HG02588 (cell line): ENCODE results near the gene FAM117A.
A peak's percentile ranks its signal among the peaks of the same experiment; 100 is the strongest.

ENCODE experiments used
- ATAC-seq: cut with Tn5 transposase; IDR thresholded peaks from one replicate; pipeline ENCODE4 v1.9.1; 2021; ENCODE audit warnings: mild to moderate bottlenecking, moderate library complexity; ENCODE audit not compliant: unreplicated experiment

The FAM117A gene, protein sequence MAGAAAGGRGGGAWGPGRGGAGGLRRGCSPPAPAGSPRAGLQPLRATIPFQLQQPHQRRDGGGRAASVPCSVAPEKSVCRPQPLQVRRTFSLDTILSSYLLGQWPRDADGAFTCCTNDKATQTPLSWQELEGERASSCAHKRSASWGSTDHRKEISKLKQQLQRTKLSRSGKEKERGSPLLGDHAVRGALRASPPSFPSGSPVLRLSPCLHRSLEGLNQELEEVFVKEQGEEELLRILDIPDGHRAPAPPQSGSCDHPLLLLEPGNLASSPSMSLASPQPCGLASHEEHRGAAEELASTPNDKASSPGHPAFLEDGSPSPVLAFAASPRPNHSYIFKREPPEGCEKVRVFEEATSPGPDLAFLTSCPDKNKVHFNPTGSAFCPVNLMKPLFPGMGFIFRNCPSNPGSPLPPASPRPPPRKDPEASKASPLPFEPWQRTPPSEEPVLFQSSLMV

DNA sequence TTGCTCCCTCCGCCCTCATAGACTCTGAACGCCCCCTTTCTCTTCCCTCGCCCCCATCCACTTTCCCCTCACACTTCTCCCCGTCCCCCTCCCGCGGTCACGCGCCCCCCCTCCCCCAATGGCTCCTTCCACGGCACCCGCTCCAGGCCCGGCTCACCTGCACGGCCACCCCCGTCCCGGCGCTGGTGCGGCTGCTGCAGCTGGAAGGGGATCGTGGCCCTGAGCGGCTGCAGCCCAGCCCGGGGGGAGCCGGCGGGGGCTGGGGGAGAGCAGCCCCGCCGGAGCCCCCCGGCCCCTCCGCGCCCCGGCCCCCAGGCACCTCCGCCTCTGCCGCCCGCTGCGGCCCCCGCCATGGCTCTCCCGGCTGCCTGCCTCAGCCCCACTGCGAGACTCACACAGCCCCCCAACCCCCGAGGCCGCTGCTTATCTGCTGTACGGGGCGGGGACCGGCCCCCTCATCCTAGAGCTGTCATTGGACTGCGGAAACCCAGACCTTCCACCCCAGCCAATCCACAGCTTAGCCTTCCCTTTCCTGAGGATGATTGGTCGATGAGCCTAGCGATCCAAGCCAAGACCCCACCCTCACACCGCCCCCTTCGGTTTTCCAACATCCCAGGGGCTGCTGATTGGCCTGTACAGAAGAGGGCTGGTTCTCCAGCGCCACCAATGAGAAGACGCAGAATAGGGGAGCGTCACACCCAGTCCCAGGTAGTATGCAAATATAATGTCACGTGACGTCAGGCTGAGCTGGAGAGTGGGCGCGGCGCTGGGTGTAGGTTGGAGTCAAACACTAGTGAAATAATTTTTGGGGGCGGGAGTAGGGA is at the start of gene FAM117A:
FAM117A (minus strand) TSS at position 397 of the 824 bp plus-strand sequence; CDS start at position 353, 44 bp downstream.
- ATAC-seq, result peak; percentile 93

DNA sequence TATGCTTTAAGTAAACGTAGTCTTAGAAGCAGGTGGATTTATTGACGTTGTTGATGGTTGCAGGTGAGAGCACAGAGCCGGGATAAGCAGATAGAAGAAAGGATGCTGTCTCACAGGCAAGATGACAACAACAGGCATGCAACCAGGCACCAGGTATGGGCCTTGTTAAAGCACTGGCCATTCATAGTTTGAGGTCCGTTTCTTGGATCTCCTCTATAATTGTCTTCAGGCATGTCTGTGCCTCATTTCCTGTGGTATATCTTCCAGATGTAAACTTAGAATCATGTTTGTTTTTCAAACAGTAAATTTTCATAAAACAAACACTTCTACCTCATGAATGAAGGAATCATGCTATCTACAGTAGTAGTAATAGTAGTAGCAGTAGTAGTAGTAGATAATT is 45.1 kb upstream of the FAM117A start:
- ATAC-seq, result no peak

DNA sequence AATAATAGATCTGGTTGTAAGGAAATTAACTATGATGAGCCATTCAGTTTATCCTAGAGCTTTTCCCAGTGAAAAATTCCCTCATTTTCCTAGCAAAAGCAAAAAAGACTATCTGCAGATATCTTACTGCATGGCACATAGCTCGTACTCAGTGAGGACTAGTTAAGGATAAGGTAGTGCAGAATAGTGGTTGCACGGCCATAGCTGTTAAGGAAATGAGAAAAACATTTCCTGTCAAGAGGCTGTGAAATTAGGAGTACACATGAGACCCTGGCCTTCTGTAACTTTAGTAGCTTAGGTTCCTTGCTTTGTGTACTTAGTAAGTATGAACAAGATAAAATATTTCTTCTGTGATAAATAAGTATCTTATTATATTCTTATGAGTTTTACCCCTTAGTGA is 34.8 kb upstream of the FAM117A start:
- ATAC-seq, result no peak

DNA sequence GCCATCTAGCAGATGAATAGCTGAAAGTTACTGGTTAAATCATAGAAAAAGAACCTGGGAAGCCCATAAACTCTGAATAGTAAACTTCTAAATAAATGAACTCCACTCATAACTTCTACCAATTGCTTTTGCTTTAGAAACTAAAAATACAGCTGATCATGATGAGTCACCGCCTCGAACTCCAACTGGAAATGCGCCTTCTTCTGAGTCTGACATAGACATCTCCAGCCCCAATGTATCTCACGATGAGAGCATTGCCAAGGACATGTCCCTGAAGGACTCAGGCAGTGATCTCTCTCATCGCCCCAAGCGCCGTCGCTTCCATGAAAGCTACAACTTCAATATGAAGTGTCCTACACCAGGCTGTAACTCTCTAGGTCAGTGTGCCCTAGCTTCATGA is 34.3 kb upstream of the FAM117A start:
- no peak for ATAC-seq

DNA sequence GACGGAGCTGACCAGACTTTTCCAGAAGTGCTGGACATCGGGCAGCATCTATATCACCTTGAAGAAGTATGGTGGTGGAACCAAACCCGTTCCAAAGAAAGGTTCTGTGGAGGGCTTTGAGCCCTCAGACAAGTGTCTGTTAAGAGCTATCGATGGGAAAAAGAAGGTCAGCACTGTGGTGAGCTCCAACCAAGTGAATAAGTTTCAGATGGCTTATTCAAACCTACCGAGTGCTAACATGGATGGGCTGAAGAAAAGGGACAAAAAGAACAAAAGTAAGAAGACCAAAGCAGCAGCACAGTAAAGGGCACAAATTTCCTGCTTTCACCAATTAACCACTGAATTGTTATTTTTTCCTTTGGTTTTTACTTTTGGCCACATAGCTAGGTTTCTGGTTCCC is 31.4 kb upstream of the FAM117A start:
- no peak for ATAC-seq

DNA sequence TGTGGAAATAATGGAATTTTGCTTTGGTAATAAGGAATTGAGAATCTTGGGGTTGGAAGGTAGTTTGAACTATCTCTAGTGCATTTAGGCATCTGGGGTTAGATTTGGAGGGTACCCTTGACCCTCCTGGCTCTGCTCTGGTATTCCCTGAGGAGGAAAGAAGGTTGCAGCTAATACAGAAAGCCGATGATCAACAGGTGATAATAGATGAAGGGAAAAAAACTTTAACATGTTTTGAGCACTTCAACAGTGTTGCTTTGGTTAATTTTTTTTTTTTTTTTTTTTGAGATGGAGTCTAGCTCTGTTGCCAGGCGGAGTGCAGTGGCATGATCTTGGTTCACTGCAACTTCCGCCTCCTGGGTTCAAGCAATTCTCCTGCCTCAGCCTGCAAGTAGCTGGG is 29.4 kb upstream of the FAM117A start:
- ATAC-seq, result no peak

DNA sequence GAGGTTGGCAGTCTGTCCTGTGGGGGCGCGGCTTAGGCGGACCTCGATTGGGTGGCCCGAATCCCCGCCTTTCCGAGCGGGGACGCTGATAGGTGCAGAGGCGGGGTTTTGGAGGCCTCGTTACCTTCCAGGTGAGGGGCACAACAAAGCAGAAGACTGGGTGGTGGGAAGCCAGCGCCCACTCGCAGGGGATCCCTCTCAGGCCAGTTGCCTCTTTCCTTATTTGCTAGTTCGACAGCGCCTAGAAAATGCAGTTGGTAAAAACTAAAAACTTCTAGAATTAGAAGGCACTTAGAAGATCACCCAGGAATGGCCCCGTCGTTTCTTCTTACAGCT is 25.3 kb upstream of the FAM117A start:
- no peak for ATAC-seq

DNA sequence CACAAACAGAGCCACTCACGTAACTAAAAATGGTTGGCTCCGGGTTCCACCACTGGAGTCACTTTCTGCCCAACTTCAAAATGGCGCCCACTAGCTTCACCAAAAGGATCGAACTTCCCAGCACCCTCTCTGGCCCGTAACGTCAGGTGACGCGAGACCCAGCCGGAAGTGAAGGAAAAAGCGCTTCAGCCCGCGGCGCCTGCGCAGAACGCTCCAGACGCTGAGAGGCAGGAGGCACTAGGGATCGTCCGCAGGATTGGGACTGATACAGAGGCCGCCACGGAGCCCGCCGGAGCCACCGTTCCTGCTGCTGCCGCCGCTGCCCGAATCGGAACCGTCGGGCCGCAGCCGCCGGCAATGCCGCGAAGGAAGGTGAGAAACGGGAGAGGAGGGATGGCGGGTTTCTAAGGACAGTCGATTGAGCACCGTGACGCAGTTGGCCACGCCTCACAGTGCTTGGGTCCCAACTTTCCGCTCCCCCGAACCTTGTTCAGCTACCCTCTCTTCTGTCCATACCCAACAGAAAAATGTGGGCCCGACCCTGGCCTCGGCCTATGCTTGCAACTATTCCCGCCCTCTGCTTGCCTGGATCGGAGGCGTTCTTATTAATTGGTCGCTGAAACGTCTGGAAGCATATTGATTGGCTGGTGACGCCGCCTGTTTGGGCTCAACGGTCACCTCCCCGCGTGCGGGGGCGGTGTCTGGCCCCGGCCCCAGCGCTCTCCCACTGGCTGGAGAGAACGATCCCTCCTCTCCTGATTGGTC is 24.7 kb upstream of the FAM117A start, which contains the start of gene KAT7:
KAT7 (plus strand) TSS at position 204 of the 765 bp plus-strand sequence; CDS start at position 358, 154 bp downstream.
- peak; percentile 90 for ATAC-seq

DNA sequence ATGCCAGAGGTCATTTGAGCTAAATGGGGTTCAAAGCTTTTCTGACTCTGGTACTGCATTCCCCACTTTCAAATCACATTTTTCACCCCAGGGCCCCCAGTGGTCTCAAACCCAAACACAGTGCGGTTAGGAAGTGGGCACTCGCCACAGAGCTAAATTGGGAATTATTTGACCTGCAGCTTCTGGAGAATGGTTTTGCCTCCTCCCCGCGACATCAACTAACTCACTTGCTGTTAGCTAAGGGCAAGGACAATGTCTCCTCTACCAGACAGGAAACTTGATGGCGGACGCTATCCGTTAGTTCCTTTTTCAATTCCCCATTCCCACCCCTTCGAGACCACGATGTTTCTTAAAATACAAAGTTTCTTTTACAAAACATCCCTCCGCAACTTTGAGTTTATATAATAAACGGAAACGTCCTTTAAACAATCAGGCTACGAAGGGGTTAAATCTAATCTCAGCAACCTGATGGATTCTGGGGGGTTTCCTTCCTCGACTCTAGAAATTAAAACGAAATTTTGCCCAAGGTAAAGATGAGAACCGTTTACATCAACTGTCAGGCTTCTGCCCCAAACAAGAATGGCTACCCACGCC is 24.1 kb upstream of the FAM117A start:
- ATAC-seq, result no peak

DNA sequence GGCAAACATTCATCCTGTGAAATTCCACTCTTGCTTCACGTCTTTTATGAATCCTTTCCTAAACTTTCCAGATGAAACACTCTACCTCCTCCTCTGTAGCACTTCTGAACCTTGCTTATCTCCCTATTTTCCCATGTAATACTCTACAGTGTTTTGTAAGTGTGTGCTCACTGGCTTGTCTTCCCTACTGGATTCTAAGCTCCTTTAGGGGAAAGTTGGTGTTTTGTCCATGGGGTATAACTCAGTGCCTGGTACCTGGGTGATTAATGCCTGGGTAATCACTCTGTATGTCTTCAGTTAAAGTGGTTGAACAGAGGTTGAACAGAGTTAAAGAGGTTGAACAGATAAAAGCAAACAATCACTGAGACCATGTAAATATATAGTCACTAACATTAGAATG is 20.7 kb upstream of the FAM117A start:
- no peak for ATAC-seq

DNA sequence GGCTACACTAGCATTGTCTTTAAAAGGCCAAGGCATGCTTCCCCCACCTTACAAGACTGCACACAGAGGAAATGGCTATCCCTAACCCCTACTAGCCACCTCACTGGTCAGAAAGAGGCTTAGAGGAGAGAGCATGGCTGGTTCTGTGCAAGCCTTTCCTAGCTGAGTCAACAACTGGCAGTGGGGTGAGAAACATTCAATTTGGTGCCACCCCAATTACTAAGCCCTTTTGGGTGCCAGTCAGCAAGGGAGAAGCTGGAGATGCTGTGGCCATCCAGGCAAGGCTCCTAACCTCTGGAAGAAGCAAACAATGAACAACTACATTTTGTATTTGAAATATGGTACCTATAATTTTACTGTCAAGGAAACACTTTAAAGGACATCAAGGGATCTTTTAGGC is 19.9 kb upstream of the FAM117A start:
- ATAC-seq, result no peak

DNA sequence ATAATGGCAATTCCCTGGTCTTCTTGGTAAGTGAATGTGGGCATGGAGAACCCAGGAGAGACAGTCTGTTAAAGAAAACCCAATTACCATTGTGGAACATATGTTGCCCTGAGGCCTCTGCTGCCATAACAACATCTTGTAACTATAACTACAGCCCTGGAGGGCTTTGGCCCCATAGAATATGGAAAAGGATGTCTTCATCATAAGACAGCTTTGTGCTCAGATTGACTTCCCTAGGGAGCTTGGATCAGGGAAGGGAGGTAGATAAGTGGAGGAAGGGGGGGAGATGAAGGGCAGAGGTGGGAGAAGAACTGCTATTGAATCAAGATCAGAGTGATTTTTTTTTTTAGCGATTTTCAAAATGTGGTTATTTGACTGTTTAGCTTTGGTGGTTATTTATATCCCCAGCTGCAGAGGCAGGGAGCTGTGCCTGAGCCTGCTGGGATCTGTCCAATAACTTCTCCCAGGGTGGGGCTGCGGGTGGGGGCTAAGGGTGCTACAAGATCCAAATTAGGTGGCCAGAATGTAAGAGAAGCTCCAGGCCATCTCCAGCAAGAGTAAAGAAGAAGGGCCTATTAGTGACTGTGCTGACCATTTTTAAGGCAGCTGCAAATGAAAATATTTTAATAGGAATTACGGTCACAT is 19.3 kb upstream of the FAM117A start:
- ATAC-seq, result no peak

DNA sequence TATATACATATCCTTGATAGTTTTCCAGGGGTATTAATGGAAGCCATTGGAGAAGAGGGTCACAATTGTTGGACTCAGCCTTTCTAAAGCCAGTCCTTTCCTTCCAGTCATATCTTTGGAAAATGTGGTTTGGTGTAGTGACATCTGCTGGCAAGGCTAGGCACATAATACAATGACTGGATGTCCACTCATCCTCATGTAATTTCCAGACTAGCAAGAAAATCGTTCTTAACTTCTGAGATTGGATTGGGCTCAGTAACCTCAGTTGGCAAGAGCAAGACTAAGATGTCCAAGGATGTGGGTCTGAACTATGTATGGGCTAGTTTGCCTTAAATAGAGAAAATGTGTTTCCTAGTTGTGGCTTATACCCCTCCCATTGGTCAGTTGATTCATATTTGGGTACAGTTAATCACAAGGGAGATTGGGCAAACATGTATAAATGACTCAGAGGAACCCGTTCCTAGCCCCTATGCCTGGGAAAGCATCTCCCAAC is 15.9 kb upstream of the FAM117A start:
- no peak for ATAC-seq

DNA sequence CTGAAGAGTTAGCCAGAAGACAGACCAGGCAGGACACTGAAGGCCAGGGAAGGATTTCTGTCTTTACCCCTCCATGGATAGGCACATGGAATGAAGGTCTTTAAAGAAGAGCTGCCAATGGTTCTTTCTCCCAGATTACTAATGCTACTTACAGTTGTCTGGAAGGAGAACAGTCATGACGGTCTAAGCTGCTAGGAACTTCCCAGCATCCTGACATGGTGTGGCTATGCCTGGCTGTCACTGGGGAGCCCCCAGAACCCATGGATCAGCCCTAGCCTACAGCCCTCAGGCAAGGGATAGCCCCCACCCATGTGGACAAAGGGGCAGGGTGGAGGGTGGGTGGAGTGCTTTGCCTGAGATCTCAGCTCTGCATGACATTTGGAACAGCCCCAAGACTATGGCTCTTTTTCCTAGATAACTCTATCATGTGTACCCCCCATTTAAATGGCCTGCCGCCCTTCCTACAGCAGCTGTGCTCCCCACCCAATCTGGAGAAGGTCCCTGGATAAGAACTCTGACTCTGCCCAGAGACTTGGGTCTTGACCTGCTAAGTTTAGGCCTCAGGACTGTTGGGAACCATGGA is 15.3 kb upstream of the FAM117A start:
- ATAC-seq, result no peak

DNA sequence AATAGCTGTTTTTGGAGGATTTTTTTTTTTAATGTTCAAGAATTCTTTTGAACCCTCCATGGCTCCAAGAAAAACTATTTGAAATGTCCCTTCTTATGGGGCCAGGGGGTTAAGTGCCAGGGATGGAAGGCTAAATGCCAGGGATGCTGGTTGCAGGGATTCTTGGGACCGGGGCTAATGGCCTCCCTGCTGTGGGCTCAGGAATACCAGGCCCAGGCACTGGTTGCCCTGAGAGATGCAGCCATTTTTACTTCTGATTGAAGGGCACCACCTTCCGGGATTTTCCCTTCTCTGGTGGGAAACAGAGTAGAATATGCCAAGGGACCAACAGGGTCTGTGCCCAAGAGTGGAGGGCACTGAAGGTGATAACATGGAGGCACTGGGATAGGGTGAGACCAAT is 13.6 kb upstream of the FAM117A start:
- no peak for ATAC-seq

DNA sequence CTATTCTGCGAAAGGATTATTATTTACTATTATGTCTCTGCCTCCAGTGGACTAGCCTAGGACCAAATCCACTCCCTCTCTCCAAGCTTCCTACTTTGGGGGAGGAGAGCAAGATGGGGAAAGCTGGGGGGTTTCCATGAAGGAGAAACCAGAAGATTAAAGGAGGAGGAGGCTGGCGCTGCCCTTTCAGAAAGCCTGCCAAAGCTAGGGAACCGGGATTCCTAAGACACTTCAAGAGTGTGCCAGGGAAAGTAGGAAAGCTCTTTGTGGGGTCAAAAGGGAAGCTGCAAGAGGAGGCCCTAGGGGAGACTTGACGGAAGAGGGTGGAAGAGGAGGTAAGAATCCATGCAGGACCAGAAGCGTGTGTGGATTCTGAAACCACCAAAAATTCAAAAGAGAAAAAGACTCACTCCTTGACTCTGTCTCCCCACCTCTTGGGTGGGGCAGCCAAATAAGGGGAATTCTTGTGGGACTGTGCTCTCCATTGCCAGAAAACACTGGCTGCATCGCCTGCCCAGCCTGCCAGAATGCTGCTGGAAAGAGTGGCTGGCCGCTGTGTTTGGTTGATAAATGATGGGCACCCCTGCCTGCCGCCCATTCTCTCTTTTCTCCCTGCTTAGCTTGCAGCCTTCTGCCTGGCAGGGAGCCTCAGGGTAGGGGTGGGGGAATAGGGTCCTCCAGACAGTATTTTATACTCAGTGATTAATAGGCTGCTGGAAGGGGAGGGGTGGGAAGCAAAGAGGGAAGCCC is 12.8 kb upstream of the FAM117A start:
- ATAC-seq, result no peak

DNA sequence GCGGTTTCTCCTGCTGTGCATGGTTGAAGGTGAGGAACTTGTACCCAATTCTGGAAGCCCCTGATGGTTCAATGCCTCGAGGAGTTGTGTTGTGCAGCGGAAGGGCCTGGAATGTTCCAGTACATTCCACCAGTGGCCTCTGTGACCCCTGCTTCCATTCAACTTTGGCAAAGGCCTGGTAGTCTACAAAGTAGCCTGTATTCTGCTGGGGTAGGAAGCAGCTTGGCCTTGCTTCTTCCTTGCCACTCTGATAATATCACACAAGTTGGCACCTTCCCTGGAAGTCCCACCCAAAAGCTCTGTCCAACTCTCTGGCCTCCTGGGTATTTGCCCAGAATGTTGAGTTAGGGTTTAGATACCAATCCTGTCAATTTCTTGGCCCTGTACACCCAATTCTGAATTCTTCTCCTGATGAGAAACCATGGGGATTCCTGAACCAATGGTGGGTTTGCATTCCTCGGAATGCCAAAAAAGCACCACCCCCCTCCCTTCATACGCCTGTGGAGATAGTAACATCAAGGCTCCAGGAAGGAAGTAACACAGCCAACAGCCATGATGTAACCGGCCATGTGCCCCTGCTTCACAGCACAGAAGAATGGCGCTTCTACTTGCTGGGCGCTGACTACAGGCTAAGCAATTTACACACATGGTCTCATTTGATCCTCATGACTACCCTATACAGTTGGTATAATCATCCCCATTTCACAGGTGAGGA is 11.8 kb upstream of the FAM117A start:
- no peak for ATAC-seq

DNA sequence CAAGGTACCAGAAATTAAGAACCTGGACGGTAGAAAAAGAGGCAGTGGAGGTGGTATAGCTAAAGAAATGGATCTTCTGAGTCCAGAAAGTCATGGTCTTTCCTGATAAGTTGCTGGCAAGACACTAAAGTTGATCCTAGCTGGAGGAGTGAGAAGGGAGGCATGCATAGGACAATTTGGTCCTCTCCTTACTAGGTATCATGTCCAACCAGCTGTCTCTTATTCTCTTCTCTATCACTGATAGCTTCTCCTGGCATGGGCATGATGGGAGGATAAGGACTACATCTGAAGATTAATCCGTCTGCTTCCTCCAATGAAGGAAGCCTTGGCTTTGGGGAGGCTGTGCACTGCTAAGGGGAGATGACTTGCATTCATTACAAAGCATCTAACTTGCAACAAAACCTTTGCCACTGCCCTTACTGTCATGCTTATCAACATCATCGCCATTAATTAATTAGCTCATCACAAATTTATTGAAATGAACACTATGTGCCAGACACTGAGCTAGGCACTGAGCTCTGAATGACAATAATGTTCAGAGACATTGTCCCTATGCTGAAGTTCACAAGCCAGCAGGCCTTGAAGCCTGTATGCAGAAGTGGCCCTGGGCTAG is 3.1 kb upstream of the FAM117A start:
- no peak for ATAC-seq
